SK-N-SH treated with all-trans-retinoic acid at 6 μM for 48 hours (cell line): Measurements from ENCODE around the gene C6orf89.

Experiments
- ATAC-seq: fragments of 200-7000 bp; cut with Tn5 transposase; 3 replicates; pipeline ENCODE4 v1.9.1; 2020; ENCODE audit warnings: mild to moderate bottlenecking, moderate library complexity
- CREB5 ChIP-seq: fragments of 250-450 bp; sonication (Bioruptor Pico); IDR thresholded peaks from 2 replicates; pipeline ENCODE4 v1.5.1; 2020; ENCODE audit warnings: low read depth, mild to moderate bottlenecking, moderate library complexity
- ESRRG ChIP-seq: fragments of 250-450 bp; sonication (Bioruptor Pico); IDR thresholded peaks from 2 replicates; pipeline ENCODE4 v1.6.1; 2021; ENCODE audit warnings: mild to moderate bottlenecking
- GLIS3 ChIP-seq: fragments of 250-450 bp; sonication (Bioruptor Pico); IDR thresholded peaks from 2 replicates; pipeline ENCODE4 v1.5.0; 2020; ENCODE audit warnings: mild to moderate bottlenecking, moderate library complexity
- ISL1 ChIP-seq: fragments of 250-450 bp; sonication (Bioruptor Pico); IDR thresholded peaks from 2 replicates; pipeline ENCODE4 v2.1.2; 2022; ENCODE audit warnings: mild to moderate bottlenecking, moderate library complexity
- OSR1 ChIP-seq: fragments of 250-450 bp; sonication (Bioruptor Pico); IDR thresholded peaks from 2 replicates; pipeline ENCODE4 v1.8.0; 2022; ENCODE audit warnings: moderate library complexity, mild to moderate bottlenecking, inconsistent platforms
- PPARA ChIP-seq: fragments of 250-450 bp; sonication (Bioruptor Pico); IDR thresholded peaks from 2 replicates; pipeline ENCODE4 v1.5.0; 2020; ENCODE audit warnings: mild to moderate bottlenecking, borderline replicate concordance
- RARB ChIP-seq: fragments of 250-450 bp; sonication (Bioruptor Pico); IDR thresholded peaks from 2 replicates; pipeline ENCODE4 v1.8.0; 2021; ENCODE audit warnings: mild to moderate bottlenecking, moderate library complexity
- SNAI2 ChIP-seq: fragments of 250-450 bp; sonication (Bioruptor Pico); IDR thresholded peaks from 2 replicates; pipeline ENCODE4 v1.5.0; 2020; ENCODE audit warnings: mild to moderate bottlenecking, moderate library complexity
- TCF4 ChIP-seq: fragments of 250-450 bp; sonication (Bioruptor Pico); IDR thresholded peaks from 2 replicates; pipeline ENCODE4 v1.8.0; 2021; ENCODE audit warnings: mild to moderate bottlenecking, moderate library complexity, borderline replicate concordance
- TOX ChIP-seq: fragments of 250-450 bp; sonication (Bioruptor Pico); IDR thresholded peaks from 2 replicates; pipeline ENCODE4 v1.8.0; 2021; ENCODE audit warnings: mild to moderate bottlenecking, moderate library complexity, borderline replicate concordance
- ZC3H10 ChIP-seq: fragments of 250-450 bp; sonication (Bioruptor Pico); IDR thresholded peaks from 2 replicates; pipeline ENCODE4 v1.5.1; 2021; ENCODE audit warnings: mild to moderate bottlenecking, moderate library complexity
- ZFP3 ChIP-seq: fragments of 250-450 bp; sonication (Bioruptor Pico); IDR thresholded peaks from 2 replicates; pipeline ENCODE4 v1.5.0; 2020; ENCODE audit warnings: mild to moderate bottlenecking, moderate library complexity
- ZNF565 ChIP-seq: fragments of 450-650 bp; formaldehyde crosslinking; conservative IDR thresholded peaks from 2 replicates; pipeline ENCODE4 v1.5.0; 2020; ENCODE audit warnings: low read depth, mild to moderate bottlenecking, moderate library complexity
- ZNF70 ChIP-seq: fragments of 450-650 bp; formaldehyde crosslinking; IDR thresholded peaks from 2 replicates; pipeline ENCODE4 v1.5.0; 2020; ENCODE audit warnings: mild to moderate bottlenecking, moderate library complexity
- ZNF8 ChIP-seq: fragments of 450-650 bp; formaldehyde crosslinking; IDR thresholded peaks from 2 replicates; pipeline ENCODE4 v1.5.0; 2020; ENCODE audit warnings: mild to moderate bottlenecking, moderate library complexity
- TF ChIP-seq, protein P1 (sequence below): fragments of 250-450 bp; sonication (Bioruptor Pico); IDR thresholded peaks from 2 replicates; pipeline ENCODE4 v1.8.0; 2021; ENCODE audit warnings: low read depth, mild to moderate bottlenecking, moderate library complexity, borderline replicate concordance
- TF ChIP-seq, protein P2 (sequence below): fragments of 250-450 bp; sonication (Bioruptor Pico); IDR thresholded peaks from 2 replicates; pipeline ENCODE4 v1.8.0; 2020; ENCODE audit warnings: mild to moderate bottlenecking, moderate library complexity, borderline replicate concordance
- TF ChIP-seq, protein P3 (sequence below): fragments of 250-450 bp; sonication (Bioruptor Pico); IDR thresholded peaks from 2 replicates; pipeline ENCODE4 v1.5.1; 2021; ENCODE audit warnings: mild to moderate bottlenecking, moderate library complexity
- TF ChIP-seq, protein P4 (sequence below): fragments of 250-450 bp; sonication (Bioruptor Pico); IDR thresholded peaks from 2 replicates; pipeline ENCODE4 v1.5.0; 2020; ENCODE audit warnings: mild to moderate bottlenecking, moderate library complexity

The C6orf89 gene, protein sequence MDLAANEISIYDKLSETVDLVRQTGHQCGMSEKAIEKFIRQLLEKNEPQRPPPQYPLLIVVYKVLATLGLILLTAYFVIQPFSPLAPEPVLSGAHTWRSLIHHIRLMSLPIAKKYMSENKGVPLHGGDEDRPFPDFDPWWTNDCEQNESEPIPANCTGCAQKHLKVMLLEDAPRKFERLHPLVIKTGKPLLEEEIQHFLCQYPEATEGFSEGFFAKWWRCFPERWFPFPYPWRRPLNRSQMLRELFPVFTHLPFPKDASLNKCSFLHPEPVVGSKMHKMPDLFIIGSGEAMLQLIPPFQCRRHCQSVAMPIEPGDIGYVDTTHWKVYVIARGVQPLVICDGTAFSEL

DNA sequence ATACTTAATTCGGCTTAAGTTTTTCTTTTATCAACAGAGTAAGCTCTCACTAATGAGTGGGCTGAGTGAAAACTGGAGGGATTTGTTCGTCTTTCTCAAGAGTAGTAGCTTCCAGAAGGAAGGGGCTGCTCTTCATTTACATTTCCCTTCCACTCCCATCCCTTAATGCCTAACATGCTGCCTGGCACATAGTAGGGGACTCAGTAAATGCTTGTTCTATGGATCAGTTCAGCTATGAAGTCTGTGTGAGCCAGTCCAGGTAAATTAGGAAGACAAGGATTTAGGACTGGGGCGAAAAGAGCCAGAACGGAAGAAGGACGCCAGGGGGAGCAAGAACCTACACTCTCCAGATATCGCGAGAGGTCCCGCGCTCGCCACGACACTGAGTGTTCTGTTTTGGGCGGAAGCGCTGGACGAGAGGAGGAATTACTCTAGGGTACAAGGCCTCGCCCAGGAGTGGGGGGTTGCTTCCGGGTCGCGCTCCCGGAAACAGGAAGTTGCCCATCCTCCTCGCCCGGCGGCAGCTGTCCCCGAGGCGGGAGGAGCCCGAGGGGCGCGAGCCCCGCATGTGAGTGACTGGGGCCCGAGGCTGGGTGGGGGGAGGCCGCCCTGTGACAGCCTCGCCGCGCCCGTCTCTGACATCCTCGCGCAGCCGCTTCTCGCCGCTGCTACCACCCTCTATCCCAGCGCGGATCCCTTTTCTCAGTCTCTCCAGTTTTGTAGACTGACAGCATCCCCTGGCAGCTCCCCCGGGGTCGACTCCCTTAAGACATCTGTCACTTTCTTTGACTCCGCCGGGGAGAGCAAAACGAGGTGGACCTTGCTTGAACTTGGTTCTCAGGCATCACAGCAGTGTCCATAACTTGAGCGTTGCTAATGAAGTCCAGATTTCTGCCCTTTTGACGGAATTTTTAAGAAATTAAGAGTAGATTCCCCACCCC is at the start of gene C6orf89:
TSS of gene C6orf89 (plus strand) at position 492 of the 941 bp plus-strand sequence. CDS start 13,493 bp downstream, outside the sequence.
- peak; percentile 100 for ATAC-seq
- TF ChIP-seq SNAI2 (CRISPR knock-in tag) (no peak), ZNF8 (no peak), RARB (CRISPR knock-in tag) (no peak), PPARA (CRISPR knock-in tag) (no peak), GLIS3 (CRISPR knock-in tag) (no peak)
- TF ChIP-seq, protein P1, sequence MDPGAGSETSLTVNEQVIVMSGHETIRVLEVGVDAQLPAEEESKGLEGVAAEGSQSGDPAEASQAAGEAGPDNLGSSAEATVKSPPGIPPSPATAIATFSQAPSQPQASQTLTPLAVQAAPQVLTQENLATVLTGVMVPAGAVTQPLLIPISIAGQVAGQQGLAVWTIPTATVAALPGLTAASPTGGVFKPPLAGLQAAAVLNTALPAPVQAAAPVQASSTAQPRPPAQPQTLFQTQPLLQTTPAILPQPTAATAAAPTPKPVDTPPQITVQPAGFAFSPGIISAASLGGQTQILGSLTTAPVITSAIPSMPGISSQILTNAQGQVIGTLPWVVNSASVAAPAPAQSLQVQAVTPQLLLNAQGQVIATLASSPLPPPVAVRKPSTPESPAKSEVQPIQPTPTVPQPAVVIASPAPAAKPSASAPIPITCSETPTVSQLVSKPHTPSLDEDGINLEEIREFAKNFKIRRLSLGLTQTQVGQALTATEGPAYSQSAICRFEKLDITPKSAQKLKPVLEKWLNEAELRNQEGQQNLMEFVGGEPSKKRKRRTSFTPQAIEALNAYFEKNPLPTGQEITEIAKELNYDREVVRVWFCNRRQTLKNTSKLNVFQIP (CRISPR knock-in tag) = no peak
- TF ChIP-seq, protein P2, sequence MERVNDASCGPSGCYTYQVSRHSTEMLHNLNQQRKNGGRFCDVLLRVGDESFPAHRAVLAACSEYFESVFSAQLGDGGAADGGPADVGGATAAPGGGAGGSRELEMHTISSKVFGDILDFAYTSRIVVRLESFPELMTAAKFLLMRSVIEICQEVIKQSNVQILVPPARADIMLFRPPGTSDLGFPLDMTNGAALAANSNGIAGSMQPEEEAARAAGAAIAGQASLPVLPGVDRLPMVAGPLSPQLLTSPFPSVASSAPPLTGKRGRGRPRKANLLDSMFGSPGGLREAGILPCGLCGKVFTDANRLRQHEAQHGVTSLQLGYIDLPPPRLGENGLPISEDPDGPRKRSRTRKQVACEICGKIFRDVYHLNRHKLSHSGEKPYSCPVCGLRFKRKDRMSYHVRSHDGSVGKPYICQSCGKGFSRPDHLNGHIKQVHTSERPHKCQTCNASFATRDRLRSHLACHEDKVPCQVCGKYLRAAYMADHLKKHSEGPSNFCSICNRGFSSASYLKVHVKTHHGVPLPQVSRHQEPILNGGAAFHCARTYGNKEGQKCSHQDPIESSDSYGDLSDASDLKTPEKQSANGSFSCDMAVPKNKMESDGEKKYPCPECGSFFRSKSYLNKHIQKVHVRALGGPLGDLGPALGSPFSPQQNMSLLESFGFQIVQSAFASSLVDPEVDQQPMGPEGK (CRISPR knock-in tag) = no peak
- TF ChIP-seq, protein P3, sequence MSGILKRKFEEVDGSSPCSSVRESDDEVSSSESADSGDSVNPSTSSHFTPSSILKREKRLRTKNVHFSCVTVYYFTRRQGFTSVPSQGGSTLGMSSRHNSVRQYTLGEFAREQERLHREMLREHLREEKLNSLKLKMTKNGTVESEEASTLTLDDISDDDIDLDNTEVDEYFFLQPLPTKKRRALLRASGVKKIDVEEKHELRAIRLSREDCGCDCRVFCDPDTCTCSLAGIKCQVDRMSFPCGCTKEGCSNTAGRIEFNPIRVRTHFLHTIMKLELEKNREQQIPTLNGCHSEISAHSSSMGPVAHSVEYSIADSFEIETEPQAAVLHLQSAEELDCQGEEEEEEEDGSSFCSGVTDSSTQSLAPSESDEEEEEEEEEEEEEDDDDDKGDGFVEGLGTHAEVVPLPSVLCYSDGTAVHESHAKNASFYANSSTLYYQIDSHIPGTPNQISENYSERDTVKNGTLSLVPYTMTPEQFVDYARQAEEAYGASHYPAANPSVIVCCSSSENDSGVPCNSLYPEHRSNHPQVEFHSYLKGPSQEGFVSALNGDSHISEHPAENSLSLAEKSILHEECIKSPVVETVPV (CRISPR knock-in tag) = no peak

DNA sequence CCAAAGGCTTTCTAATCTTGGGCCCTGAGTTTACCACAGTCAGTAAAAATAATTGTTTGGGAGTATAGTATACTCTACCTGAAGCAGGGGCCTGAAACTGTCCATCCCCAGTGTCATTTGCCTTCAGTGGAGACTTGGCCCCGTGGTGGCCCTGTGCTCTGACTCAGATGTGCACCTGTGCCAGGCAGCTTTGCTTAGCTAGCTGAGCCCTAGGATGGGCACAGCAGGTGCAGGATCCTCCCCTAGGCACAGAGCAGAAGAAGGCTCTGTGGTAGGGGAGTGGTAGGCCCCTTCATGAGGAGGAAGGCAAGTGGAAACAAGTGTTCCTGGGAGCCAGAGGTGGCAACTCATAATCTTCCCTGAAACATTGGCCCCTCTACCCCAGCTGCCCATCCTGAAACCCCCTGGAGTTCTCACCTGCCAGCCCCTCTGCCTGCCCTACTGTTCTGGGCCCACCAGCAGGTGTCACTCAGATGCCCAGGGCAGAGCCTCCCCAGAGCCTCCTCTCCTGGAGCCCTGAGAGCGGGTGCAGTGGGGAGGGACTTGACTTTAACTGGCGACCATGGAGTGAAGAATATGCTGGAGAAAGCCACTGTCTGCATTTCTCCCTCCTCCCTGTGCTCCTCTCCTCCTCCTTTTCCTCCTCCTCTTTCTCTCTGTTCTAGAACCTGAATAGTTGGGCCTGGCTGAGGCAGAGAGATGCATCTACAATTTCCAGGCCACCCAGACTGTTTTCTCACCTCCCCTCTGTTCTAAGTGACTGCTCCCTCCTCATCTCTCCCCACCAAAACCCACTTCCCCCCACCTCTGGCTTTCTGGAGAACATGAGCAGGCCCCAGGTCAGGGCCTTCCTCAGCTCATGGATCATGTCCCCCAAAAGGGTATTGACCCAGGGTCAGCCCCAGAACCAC is 49.4 kb upstream of the C6orf89 start:
- ATAC-seq = no peak
- no peak for TF ChIP-seq TOX (CRISPR knock-in tag)

DNA sequence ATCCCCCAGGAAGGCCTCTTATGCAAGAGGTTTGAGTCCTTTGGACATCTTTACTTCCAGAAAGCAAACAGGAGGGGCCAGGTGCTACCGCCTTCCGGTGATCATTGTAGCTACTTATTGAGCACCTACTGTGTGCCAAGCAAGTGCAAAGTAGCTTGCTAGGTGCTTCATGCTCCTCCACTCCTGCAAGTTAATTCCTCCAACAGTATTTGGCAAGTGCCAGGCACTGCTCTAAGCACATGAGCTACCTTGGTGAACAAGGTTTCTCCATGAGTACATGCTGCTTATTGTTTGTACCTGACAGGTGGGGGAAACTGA is 48.8 kb upstream of the C6orf89 start:
- no peak for ATAC-seq
- TF ChIP-seq, protein P3 (CRISPR knock-in tag) = no peak
- TF ChIP-seq ISL1 (CRISPR knock-in tag) = no peak
- TF ChIP-seq GLIS3 (CRISPR knock-in tag) = no peak
- TF ChIP-seq TOX (CRISPR knock-in tag) = no peak
- TF ChIP-seq TCF4 (CRISPR knock-in tag) = no peak
- TF ChIP-seq, protein P1 (CRISPR knock-in tag) = no peak
- TF ChIP-seq RARB (CRISPR knock-in tag) = no peak

DNA sequence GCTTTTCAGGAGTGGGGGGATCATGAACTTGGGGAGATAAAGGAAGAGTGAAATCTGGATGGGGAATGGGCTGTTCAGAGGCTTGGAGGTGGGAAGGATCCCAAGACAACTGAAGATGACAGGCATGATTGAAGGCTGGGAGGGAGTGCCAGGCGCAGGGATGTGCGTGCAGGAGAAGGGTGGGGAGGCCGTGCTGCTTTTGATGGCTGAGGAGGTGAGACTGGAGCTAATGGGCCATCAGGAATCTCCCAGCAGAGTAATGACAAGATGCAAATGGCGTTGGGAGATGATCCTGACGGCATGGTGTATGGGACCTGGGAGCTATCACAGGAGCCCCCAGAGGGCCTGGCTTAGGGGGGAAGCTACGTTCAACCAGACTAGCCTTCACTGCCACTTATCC is 48.1 kb upstream of the C6orf89 start:
- no peak for ATAC-seq
- TF ChIP-seq GLIS3 (CRISPR knock-in tag) (no peak), ESRRG (CRISPR knock-in tag) (no peak), CREB5 (CRISPR knock-in tag) (no peak), OSR1 (no peak), ZC3H10 (CRISPR knock-in tag) (no peak), RARB (CRISPR knock-in tag) (no peak), TOX (CRISPR knock-in tag) (no peak), TCF4 (CRISPR knock-in tag) (no peak), ZNF565 (CRISPR knock-in tag) (no peak), ZNF70 (CRISPR knock-in tag) (no peak), ZFP3 (no peak)
- TF ChIP-seq, protein P4, sequence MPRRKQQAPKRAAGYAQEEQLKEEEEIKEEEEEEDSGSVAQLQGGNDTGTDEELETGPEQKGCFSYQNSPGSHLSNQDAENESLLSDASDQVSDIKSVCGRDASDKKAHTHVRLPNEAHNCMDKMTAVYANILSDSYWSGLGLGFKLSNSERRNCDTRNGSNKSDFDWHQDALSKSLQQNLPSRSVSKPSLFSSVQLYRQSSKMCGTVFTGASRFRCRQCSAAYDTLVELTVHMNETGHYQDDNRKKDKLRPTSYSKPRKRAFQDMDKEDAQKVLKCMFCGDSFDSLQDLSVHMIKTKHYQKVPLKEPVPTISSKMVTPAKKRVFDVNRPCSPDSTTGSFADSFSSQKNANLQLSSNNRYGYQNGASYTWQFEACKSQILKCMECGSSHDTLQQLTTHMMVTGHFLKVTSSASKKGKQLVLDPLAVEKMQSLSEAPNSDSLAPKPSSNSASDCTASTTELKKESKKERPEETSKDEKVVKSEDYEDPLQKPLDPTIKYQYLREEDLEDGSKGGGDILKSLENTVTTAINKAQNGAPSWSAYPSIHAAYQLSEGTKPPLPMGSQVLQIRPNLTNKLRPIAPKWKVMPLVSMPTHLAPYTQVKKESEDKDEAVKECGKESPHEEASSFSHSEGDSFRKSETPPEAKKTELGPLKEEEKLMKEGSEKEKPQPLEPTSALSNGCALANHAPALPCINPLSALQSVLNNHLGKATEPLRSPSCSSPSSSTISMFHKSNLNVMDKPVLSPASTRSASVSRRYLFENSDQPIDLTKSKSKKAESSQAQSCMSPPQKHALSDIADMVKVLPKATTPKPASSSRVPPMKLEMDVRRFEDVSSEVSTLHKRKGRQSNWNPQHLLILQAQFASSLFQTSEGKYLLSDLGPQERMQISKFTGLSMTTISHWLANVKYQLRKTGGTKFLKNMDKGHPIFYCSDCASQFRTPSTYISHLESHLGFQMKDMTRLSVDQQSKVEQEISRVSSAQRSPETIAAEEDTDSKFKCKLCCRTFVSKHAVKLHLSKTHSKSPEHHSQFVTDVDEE (CRISPR knock-in tag) = no peak
